Measurements from ENCODE around the gene MTG1.
"Not testable (repeated sequence)": the region's sequence is repeated elsewhere in the genome, so short reads cannot be mapped to it uniquely, and the experiment has no call there.

MTG1 gene

GRCh38 chr10:133424102-133424501 is 30.1 kb downstream of the MTG1 start:
- DNase-seq (ENCODE audit: low spot score): not testable (repeated sequence)

GRCh38 chr10:133424601-133425000 is 30.6 kb downstream of the MTG1 start, which contains the start of gene SPRN:
TSS of gene SPRN (minus strand) at chr10:133424625. CDS start at chr10:133423681, 944 bp downstream.
- not testable (repeated sequence) for DNase-seq (ENCODE audit: low spot score)

GRCh38 chr10:133429571-133429970 is 35.6 kb downstream of the MTG1 start:
- DNase-seq (ENCODE audit: low spot score): not testable (repeated sequence)

GRCh38 chr10:133431888-133432613 is 38.1 kb downstream of the MTG1 start:
- DNase-seq (ENCODE audit: low spot score): not testable (repeated sequence)

DNA sequence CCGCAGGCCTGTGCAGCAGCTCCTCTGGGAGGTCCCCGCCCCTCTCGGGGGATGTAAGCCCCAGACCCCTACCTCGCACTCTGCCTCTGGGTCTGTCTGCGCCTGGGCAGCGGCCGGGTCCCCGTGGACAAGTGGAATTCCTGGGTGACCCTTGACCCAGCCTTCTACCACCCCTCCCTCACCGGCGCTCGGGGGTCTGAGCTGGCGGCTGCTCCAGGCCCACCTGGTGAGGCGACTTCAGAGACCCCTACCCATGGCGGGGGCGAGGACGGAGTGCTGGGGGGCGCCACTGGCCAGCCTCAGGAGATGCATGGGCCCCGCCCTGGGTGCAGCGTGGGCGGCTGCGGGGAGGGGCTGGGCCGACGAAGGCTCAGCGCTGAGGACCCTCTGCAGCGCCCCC is 38.8 kb downstream of the MTG1 start:
- DNase-seq (ENCODE audit: low spot score): not testable (repeated sequence)

- DNase-seq (ENCODE audit: low spot score): peak; percentile 62
These were observed 44.8 kb downstream of the MTG1 start for GRCh38 chr10:133438711-133439273.

- DNase-seq (ENCODE audit: low spot score): no peak
These were observed 45.8 kb downstream of the MTG1 start for GRCh38 chr10:133439517-133440461.

- DNase-seq (ENCODE audit: low spot score): no peak
These were observed 46.8 kb downstream of the MTG1 start for GRCh38 chr10:133440633-133441285.

DNA sequence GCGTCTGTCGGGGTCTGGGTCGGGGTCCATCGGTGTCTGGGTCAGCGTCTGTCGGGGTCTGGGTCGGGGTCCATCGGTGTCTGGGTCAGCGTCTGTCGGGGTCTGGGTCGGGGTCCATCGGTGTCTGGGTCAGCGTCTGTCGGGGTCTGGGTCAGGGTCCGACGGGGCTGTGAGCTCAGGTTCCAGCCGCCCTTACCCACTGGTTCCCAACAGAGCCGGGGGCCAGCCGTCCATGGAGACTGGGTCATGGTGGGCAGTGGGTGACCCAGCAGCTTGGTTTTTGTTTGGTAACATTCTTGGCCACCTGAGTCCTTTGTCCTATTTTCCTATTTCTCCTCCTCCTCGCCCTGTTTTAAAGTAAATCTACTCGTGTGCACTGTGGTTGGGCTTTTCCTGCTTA is 47.4 kb downstream of the MTG1 start:
- DNase-seq (ENCODE audit: low spot score): not testable (repeated sequence)

DNA sequence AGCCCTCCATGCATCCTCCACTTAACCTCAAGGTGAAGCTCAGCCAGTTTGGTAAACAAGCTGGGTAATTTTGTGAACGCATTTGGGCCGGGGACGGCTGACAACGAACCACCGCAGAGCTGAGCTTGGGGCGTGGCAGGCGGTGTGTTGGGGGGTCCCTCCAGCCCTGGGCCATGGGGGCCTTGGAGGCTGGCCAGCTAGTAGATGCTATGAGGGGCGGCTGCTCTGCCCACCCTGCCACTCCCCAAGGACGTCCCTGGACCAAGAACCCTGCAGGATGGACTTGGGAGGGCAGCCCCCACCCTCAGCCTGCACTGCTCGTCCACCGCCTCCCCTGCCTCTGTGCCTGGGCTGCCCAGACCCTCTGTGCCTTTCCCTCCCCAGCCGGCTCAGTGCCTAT is 47.8 kb downstream of the MTG1 start:
- no peak for DNase-seq (ENCODE audit: low spot score)

DNA sequence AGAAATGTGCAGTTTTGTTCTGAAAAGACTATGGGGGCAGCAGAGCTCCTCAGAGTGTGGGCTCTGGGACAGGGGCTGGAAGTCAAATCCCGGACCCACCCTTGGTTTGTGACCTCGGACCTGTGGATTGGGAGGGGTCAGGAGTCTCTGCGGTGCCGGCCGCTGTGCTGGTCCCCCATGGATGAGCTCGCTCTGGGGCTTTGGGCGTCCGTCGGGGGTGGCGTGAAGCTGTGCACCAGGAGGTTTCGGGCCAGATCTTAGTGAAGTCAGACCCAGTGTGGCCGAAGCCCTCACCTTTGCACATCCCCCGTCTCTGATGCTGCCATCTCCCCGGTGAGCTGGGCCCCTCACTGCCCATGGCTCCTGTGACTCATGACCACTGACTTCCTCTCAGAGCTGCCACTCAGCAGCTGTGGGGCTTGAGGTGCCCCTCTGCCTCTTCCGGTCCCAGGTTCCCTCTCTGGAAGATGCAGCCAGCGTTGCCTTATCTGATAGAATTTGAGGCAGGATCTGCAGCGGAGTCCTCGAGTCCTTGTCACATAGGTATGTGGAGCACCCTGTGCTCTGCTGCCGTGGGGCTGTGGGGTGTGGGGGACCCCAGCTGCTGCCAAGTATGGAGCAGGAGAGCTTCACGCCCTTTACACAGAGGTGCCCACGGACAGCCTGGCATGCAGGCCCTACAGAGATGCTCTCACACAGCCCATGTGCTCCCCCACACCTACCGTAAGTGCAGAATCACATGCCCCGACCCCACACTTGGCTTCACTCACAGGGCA is 48.4 kb downstream of the MTG1 start:
- DNase-seq (ENCODE audit: low spot score): no peak

- no peak for DNase-seq (ENCODE audit: low spot score)
These were observed 49.3 kb downstream of the MTG1 start for GRCh38 chr10:133442967-133443924.

GRCh38 chr10:133444342-133445267 is 50.6 kb downstream of the MTG1 start:
- no peak for DNase-seq (ENCODE audit: low spot score)

GRCh38 chr10:133445268-133445732 is 51.3 kb downstream of the MTG1 start:
- no peak for DNase-seq (ENCODE audit: low spot score)

GRCh38 chr10:133445751-133446708 is 52.1 kb downstream of the MTG1 start:
- no peak for DNase-seq (ENCODE audit: low spot score)

- no peak for DNase-seq (ENCODE audit: low spot score)
These were observed 53.0 kb downstream of the MTG1 start for GRCh38 chr10:133446979-133447378.

DNA sequence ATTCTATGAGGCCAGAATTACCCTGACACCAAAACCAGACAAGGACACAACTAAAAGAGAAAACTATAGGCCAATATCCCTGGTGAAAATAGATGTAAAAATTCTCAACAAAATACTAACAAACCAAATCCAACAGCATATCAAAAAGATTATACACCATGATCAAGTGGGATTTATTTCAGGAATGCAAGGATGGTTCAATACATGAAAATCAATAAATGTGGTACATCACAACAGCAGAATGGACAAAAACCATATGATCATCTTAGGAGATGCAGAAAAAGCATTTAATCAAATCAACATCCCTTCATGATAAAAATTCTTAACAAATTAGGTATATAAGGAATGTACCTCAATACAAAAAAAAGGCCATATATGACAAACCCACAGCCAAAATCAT is 54.2 kb downstream of the MTG1 start:
- DNase-seq (ENCODE audit: low spot score): no peak

GRCh38 chr10:133451346-133451745 is 57.4 kb downstream of the MTG1 start:
- DNase-seq (ENCODE audit: low spot score): no peak

Data from AG08396 (cell line).